EL (cell line): ENCODE results near the gene SMLR1.
A peak's percentile ranks its signal among the peaks of the same experiment; 100 is the strongest.

Experiments
- DNase-seq: peaks from one replicate; pipeline ENCODE4 v3.0.0-alpha.2; 2016

SMLR1 gene

GRCh38 chr6:130853555-130854183, 26.5 kb downstream of the SMLR1 start:
- DNase-seq: peak; percentile 78

DNA sequence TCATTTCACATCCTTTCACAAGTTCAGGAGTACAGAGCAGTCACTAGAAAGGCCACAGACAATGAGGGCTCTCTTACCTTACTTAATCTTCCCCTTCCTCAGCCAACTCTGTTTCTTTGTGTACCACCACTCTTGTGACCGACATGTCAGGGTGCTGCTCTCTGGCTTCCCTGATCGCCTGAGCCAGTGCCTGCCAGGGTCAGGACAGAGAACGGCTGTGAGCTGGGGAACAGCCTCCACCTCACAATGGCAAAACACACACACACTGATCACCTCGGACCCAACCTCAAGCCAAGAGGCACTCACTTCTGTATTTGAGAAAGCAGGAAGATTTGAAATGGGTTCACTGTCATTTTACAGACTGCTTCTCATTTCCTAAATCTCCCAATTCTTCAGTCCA, 30.8 kb downstream of the SMLR1 start:
- no peak for DNase-seq

- DNase-seq: no peak
These were observed 31.4 kb downstream of the SMLR1 start for GRCh38 chr6:130858498-130859160.

DNA sequence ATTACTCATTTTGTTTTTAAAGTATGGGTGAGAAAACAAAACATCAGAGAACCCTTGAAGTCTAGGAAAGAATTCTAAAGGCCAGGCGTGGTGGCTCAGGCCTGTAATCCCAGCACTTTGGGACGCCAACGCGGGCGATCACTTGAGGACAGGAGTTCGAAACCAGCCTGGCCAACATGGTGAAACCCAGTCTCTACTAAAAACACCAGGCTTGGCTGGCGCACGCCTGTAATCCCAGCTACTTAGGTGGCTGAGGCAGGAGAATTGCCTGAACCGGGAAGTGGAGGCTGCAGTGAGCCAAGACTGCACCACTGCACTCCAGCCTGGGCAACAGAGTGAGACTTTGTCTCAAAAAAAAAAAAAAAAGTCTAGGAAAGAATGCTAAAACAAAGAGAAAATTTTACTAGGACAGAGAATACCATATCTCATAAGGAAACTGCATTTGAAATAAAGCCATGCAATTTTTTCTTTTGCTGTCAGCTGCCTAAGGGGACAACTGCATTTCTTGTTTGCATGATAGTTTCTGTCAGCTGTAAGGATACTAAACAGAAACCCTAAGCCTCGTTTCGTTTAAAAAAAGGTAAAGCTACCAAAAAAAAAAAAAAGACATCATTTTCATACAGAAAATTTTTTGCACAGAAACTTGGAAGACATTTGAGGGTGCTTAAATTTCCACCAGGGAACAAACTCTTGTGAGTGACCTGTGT, 32.1 kb downstream of the SMLR1 start:
- DNase-seq: no peak

DNA sequence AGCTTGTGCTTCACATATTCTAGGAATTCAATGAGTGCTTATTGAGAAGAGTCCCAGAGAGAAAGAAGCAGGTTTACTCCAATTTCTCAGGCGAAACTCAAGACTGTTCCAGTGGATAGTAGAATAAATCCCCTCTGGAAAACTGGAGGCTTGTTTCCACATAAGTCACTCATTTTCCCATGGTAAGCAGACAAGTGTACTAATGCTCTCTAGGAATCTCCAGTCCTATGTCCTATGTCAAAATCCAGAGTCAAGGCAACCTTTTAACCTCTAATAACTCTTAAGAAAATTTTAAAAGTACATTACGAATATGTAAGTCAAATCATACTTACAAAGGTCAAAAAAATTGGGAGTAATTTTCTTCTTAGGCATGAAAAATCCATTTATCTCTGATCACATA, 35.2 kb downstream of the SMLR1 start:
- DNase-seq: no peak

DNA sequence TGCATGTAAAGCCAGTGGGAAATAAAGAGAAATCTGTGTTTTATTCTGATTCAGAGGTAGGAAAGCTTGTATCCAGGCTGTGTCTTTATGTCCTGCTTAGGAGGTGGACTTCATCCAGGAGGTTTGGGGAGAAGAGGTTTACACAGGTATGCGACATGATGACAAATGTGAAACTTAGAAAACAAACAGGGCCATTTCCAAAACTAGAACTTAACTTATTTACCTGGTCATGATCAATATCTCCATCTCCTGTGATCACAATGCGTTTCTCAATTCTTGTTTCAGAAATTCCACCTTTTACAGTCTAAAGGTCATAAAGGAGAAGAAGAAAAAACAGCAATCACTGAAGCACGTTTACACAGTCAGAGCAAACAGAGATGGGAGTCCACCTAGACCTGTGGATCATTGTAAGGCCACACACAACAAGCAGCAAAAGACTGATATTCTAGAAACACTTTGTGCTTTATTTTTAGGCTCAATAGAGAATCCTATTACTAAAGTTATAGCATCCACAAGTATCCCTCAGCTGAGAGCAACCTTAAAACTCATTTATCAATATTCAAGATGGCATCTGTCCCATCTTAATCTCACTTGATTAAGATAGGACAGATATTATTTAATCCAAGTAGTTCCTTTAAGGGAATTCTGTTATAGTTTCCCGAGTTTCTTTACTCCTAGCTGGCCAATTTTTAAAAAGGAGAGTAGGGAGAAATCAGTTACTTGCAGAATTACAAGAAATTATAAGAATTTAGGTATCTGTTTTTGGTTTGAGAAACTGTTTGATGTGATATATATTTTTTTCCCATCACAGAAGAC, 36.4 kb downstream of the SMLR1 start:
- no peak for DNase-seq

GRCh38 chr6:130864344-130864743, 37.1 kb downstream of the SMLR1 start:
- no peak for DNase-seq

- DNase-seq: no peak
These were observed 38.6 kb downstream of the SMLR1 start for GRCh38 chr6:130865793-130866192.

- DNase-seq: no peak
These were observed 42.5 kb downstream of the SMLR1 start for GRCh38 chr6:130869681-130870080.

DNA sequence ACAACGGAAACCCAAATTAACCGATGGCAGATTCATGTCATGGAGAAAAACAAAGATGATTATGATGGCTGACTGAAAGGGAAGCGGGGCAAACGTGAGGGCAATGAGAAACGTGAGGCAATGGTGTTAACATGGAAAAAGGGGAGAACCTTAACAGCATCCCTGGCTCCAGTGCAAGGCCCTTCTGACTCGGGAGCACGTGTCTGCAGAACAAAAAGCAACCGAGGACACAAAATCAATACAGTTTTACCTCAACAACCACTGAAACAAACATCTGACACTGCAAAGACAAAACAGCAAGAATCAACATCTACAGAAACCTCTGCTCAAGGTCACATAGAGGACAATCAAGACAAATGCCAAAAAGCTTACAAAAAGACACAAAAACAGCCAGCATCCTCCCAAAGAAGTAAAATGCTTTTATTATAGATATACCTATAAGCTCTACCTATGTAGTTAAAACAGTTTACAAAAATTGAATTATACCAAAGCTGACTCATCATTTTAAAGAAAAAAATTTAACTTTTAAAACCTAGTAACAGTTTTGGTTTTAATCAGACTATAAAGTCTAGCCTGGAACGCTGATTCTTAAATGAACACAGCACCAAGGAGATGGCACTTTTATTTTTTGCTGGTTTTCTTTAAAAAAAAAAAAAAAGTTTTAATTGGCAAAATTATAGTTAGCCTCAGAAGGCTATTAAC, 43.1 kb downstream of the SMLR1 start:
- no peak for DNase-seq

GRCh38 chr6:130872250-130873095, 45.3 kb downstream of the SMLR1 start:
- DNase-seq: peak; percentile 57

GRCh38 chr6:130873746-130874145, 46.5 kb downstream of the SMLR1 start:
- DNase-seq: no peak

- no peak for DNase-seq
These were observed 52.6 kb downstream of the SMLR1 start for GRCh38 chr6:130879826-130880225.

- no peak for DNase-seq
These were observed 55.2 kb downstream of the SMLR1 start for GRCh38 chr6:130882370-130882769.

GRCh38 chr6:130885392-130886192, 58.4 kb downstream of the SMLR1 start:
- peak; percentile 77 for DNase-seq
